ENCODE measurements around the gene HPX. TPM values are rescaled to one million over a fixed set of nuclear protein-coding genes. Genes with fewer than 3 reads are reported as not detected.

The HPX gene
- total and polyA plus RNA-seq, 10 donors = 0.65 to 3.8 (median 1.4) TPM; not detected in 1

- H3K27ac ChIP-seq = no peak overlapping the region
- 94 to 98% (median 95%) methylated on average over 26 of the region's 26 CpGs for WGBS, 5 donors
- H3K4me1 ChIP-seq = no peaks in the 10 kb centered on the region
- DNase-seq = no peak
- no peaks in the 10 kb centered on the region for H3K27me3 ChIP-seq (replicated peaks in 1 of 7)
- no peak overlapping the region for H3K4me3 ChIP-seq
- H3K9me3 ChIP-seq = no peaks in the 10 kb centered on the region
- TF ChIP-seq POLR2A (IDR thresholded peaks at IDR 0.05) (no peak), POLR2AphosphoS5 (IDR thresholded peaks at IDR 0.05) (no peak), CTCF (IDR thresholded peaks at IDR 0.05 in 8 of 11, conservative IDR thresholded peaks at IDR 0.05 in 3 of 11) (no peak)
- intact Hi-C loops (cut with DNase I; ENCODE audit: low total_unique reads) = no loop called here
- H3K36me3 ChIP-seq = peaks cover 0 to 95% (median 47%) of the 10 kb centered on the region in 6 donors
These were observed 17.0 kb upstream of the HPX start for GRCh38 chr11:6457581-6458320.

DNA sequence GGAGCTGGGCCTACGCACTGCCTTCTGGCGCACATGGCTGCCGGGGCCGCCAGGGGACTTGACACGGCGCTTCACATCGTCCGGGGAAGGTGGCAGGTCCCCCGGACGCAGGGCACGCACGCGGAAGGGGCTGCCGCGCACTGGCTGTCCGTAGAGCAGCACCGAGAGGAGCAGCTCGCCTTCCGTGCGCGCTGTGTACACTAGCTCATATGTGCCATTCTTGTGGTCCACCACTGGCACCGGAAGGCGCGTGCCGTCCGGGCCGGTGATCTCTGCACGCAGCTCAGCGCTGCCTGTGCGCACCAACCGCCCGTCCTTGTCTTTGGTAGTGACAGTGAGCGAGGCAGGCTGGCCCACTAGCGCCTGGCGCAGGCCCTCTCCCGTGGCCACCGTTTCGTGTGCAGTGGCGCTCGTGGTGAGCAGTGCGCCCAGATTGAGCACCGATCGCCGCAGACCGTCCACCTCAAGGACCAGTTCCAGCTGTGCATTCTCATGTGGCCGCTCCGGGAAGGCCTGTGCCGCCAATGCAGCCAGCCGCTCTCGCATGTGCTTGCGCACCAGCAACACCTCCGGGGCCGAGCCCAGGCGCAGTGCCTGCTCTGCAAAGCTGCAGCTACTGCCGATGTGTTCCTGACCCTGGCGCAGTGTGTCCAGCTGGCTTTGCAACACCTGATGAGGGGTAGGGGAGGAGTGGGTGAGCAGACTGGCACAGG is 15.7 kb upstream of the HPX start:
- Histone ChIP-seq H3K9me3 (no peaks in the 10 kb centered on the region), H3K27me3 (replicated peaks in 1 of 7) (no peaks in the 10 kb centered on the region), H3K36me3 (peaks cover 0 to 99% (median 49%) of the 10 kb centered on the region in 6 donors), H3K4me3 (no peak overlapping the region), H3K27ac (no peak overlapping the region), H3K4me1 (no peaks in the 10 kb centered on the region)
- no peak for DNase-seq
- TF ChIP-seq POLR2A (IDR thresholded peaks at IDR 0.05) (no peak), POLR2AphosphoS5 (IDR thresholded peaks at IDR 0.05) (peak in 1 of 3 donors; percentile 33)
- 95 to 97% (median 97%) methylated on average over 21 to 56 of the region's 56 CpGs for WGBS, 5 donors
- intact Hi-C loops (cut with DNase I; ENCODE audit: low total_unique reads) = no loop called here

DNA sequence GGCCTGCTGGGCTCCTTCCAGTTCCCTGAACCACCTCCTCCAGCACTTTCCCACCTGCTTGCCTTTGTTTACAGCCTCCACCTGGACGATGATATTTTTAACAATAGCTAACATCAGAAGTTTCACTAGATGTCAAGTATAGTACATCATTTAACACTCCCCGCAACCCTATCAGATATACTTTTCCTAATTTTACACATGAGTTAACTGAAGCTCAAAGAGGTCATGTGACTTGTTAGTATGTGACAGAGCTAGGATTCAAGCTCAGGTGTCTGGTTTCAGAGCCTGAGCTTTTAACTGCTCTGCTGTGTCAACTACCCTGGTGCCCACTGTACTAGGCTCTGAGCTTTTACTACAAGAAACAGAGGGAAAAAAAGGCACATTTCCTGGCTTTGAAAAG is 14.3 kb upstream of the HPX start:
- intact Hi-C loops (cut with DNase I; ENCODE audit: low total_unique reads) = no loop called here
- DNase-seq = no peak
- WGBS, 5 donors = 69 to 99% (median 93%) methylated on average over 2 of the region's 2 CpGs

GRCh38 chr11:6453152-6453551 is 12.4 kb upstream of the HPX start:
- WGBS, 5 donors = 91 to 100% (median 95%) methylated on average over 2 of the region's 2 CpGs
- Histone ChIP-seq H3K4me3 (no peak overlapping the region), H3K9me3 (no peaks in the 10 kb centered on the region), H3K4me1 (no peaks in the 10 kb centered on the region), H3K27ac (no peak overlapping the region), H3K36me3 (peaks cover 0 to 100% (median 78%) of the 10 kb centered on the region in 6 donors), H3K27me3 (replicated peaks in 1 of 7) (no peaks in the 10 kb centered on the region)
- intact Hi-C loops (cut with DNase I; ENCODE audit: low total_unique reads) = no loop called here
- TF ChIP-seq POLR2AphosphoS5 (IDR thresholded peaks at IDR 0.05) (no peak), CTCF (IDR thresholded peaks at IDR 0.05 in 8 of 11, conservative IDR thresholded peaks at IDR 0.05 in 3 of 11) (no peak), POLR2A (IDR thresholded peaks at IDR 0.05) (no peak)
- DNase-seq = no peak

More for the DNA sequence above, 14.3 kb upstream of the HPX start:
- H3K27ac ChIP-seq = no peak overlapping the region
- TF ChIP-seq POLR2A (IDR thresholded peaks at IDR 0.05) = no peak
- no peak for TF ChIP-seq POLR2AphosphoS5 (IDR thresholded peaks at IDR 0.05)
- TF ChIP-seq CTCF (IDR thresholded peaks at IDR 0.05 in 8 of 11, conservative IDR thresholded peaks at IDR 0.05 in 3 of 11) = no peak
- peaks cover 0 to 100% (median 61%) of the 10 kb centered on the region in 6 donors for H3K36me3 ChIP-seq
- no peaks in the 10 kb centered on the region for H3K9me3 ChIP-seq
- no peaks in the 10 kb centered on the region for H3K27me3 ChIP-seq (replicated peaks in 1 of 7)
- H3K4me1 ChIP-seq = no peaks in the 10 kb centered on the region
- H3K4me3 ChIP-seq = no peak overlapping the region
